OCI-LY7 (cell line): Measurements from ENCODE around the gene SLAMF8. TPM values are rescaled to one million over a fixed set of nuclear protein-coding genes. Genes with fewer than 3 reads are reported as not detected.

ENCODE experiments used
- BruUV-seq: library from RNA; stranded (reverse); fragments of 400-500 nt; replicated peaks from 2 replicates; lab custom pipeline; 2021; lab: Mats Ljungman, UMichigan
- CTCF ChIA-PET: fragments of 300-600 bp; sonication (Branson Sonifier 250); formaldehyde crosslinking; loops from one replicate; lab custom pipeline; 2022; ENCODE audit warnings: antibody characterized with exemption; ENCODE audit not compliant: unreplicated experiment; lab: Charles Lee
- POLR2A ChIA-PET: fragments of 300-600 bp; sonication (Branson Sonifier 250); formaldehyde crosslinking; loops from one replicate; lab custom pipeline; 2022; ENCODE audit warnings: antibody characterized with exemption; lab: Charles Lee
- DNase-seq: peaks from one replicate; pipeline ENCODE4 v3.0.0-alpha.2; 2015; ENCODE audit warnings: low spot score
- H2AFZ ChIP-seq: fragments of 200-600 bp; sonication (generic), shearing (Covaris generic); 2 replicates; pipeline ENCODE4 v1.6.1; 2014; ENCODE audit warnings: mild to moderate bottlenecking, antibody characterized with exemption, low read length, moderate library complexity
- H3K27ac ChIP-seq: fragments of 200-600 bp; sonication (generic); 2 replicates; pipeline ENCODE4 v1.5.1; 2014; ENCODE audit warnings: mixed run types, low read depth, mild to moderate bottlenecking, moderate library complexity, low read length, inconsistent platforms; ENCODE audit not compliant: poor library complexity, severe bottlenecking
- H3K36me3 ChIP-seq: fragments of 200-600 bp; sonication (generic); 2 replicates; pipeline ENCODE4 v1.6.1; 2014; ENCODE audit warnings: mild to moderate bottlenecking, antibody characterized with exemption, low read length, moderate library complexity, mixed read lengths; ENCODE audit not compliant: insufficient read depth
- H3K4me1 ChIP-seq: fragments of 200-600 bp; sonication (generic); 2 replicates; pipeline ENCODE4 v1.5.1; 2014; ENCODE audit warnings: mild to moderate bottlenecking, low read length; ENCODE audit not compliant: insufficient read depth, poor library complexity, severe bottlenecking
- H3K4me2 ChIP-seq: fragments of 200-600 bp; sonication (generic); 2 replicates; pipeline ENCODE4 v1.6.1; 2014; ENCODE audit warnings: mild to moderate bottlenecking, low read length
- H3K4me3 ChIP-seq: fragments of 200-600 bp; sonication (generic); 2 replicates; pipeline ENCODE4 v1.5.1; 2014; ENCODE audit warnings: mild to moderate bottlenecking, low read depth, low read length; ENCODE audit not compliant: poor library complexity, severe bottlenecking
- H3K79me2 ChIP-seq: fragments of 200-600 bp; sonication (generic); 2 replicates; pipeline ENCODE4 v1.6.1; 2016; ENCODE audit warnings: low read depth, mild to moderate bottlenecking, low read length, moderate library complexity, mixed read lengths; ENCODE audit not compliant: insufficient read depth
- H3K9me2 ChIP-seq: fragments of 200-600 bp; sonication (generic); 2 replicates; pipeline ENCODE4 v1.6.1; 2016; ENCODE audit warnings: mild to moderate bottlenecking, low read length, mixed read lengths; ENCODE audit not compliant: insufficient read depth
- H3K9me3 ChIP-seq: fragments of 200-600 bp; sonication (generic); 2 replicates; pipeline ENCODE4 v1.6.1; 2014; ENCODE audit warnings: mild to moderate bottlenecking, mixed run types, low read length, mixed read lengths
- H4K20me1 ChIP-seq: fragments of 200-600 bp; sonication (generic); 2 replicates; pipeline ENCODE4 v1.6.1; 2014; ENCODE audit warnings: mild to moderate bottlenecking, antibody characterized with exemption, low read length, moderate library complexity, mixed read lengths; ENCODE audit not compliant: insufficient read depth
- EZH2phosphoT487 ChIP-seq: fragments of 200-600 bp; sonication (generic); IDR thresholded peaks from 2 replicates; pipeline ENCODE4 v1.6.1; 2018; ENCODE audit warnings: low read depth, borderline replicate concordance, mild to moderate bottlenecking, mixed run types, antibody characterized with exemption, low read length, moderate library complexity, mixed read lengths
- intact Hi-C: fragments of 100-400 bp; cut with micrococcal nuclease; formaldehyde crosslinking; loops from one replicate; pipeline ENCODE4 v1.10.0; 2022; ENCODE audit not compliant: unreplicated experiment
- total RNA-seq, 2 experiments: library from RNA; depleted of rRNA in 1 of 2; stranded (reverse); fragments of >200 nt in 1 of 2; shearing (Covaris generic) in 1 of 2; gene quantifications; 2 replicates each; pipeline ENCODE4 v1.2.3, GENCODE V29; 2014 to 2022
- TF ChIP-seq, protein P1 (sequence below): fragments of 200-600 bp; sonication (generic); conservative IDR thresholded peaks from 2 replicates; pipeline ENCODE4 v1.5.1; 2014; ENCODE audit warnings: mild to moderate bottlenecking, antibody characterized with exemption, low read length, moderate library complexity, mixed read lengths

Gene SLAMF8
- total RNA-seq, 2 experiments from 2014 or later: not detected

DNA sequence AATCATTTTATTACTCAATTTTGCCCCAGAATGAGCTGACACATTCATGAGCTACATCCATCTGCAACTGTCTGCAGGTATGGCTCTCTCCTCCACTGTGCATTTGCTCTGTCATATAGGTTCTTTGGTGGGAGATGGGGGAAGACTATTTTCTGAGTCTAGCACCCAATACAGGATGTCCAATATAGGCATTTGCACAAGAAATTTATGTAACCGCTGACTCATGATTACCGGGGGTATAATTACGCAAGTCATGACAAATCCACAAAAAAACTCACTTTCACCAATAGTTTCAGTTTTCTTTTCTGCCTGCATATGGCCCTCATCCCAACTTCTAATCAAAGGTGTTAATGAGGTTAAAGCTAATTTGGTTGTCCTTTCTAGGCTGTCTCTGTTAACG lies 53.3 kb downstream of the SLAMF8 start:
- ChIA-PET CTCF (no interaction called here), POLR2A (interaction anchor here (1.7 kb wide), 1 partner anchor 9 kb away, joined by 13 read pairs; no protein-coding TSS in a partner anchor)
- intact Hi-C loops: no loop called here
- Histone ChIP-seq H3K36me3 (no peaks in the 10 kb centered on the region), H3K79me2 (no peaks in the 10 kb centered on the region), H3K27ac (no peak overlapping the region), H3K4me3 (no peak overlapping the region), H3K4me2 (no peak overlapping the region), H3K9me2 (no peaks in the 10 kb centered on the region), H2AFZ (no peak overlapping the region), H3K9me3 (no peaks in the 10 kb centered on the region), H4K20me1 (no peaks in the 10 kb centered on the region), H3K4me1 (no peaks in the 10 kb centered on the region)
- TF ChIP-seq, protein P1, sequence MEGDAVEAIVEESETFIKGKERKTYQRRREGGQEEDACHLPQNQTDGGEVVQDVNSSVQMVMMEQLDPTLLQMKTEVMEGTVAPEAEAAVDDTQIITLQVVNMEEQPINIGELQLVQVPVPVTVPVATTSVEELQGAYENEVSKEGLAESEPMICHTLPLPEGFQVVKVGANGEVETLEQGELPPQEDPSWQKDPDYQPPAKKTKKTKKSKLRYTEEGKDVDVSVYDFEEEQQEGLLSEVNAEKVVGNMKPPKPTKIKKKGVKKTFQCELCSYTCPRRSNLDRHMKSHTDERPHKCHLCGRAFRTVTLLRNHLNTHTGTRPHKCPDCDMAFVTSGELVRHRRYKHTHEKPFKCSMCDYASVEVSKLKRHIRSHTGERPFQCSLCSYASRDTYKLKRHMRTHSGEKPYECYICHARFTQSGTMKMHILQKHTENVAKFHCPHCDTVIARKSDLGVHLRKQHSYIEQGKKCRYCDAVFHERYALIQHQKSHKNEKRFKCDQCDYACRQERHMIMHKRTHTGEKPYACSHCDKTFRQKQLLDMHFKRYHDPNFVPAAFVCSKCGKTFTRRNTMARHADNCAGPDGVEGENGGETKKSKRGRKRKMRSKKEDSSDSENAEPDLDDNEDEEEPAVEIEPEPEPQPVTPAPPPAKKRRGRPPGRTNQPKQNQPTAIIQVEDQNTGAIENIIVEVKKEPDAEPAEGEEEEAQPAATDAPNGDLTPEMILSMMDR: no peak
- TF ChIP-seq EZH2phosphoT487: no peak
- no peak for DNase-seq
- no TSS peak for BruUV-seq

DNA sequence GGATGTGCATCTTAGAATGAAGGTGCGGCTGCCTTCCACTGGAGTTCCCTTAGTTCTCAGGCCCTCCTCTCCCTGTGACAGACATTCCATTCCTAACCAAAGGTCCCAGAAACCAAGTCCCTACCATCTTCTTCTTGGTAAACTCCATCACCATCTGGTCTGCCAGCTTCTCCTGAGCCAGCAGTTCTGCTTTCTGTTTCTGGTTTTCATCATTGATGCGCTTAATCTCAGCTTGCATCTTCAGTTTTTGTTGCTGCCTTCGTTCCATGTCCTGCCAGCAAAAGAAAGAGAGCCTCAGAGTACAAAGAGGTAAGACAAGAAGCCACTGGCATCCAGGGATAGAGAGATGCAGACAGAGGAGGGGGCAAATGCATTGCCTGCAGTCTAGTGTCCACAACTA lies 53.8 kb downstream of the SLAMF8 start:
- no peak overlapping the region for H3K4me2 ChIP-seq
- H2AFZ ChIP-seq: no peak overlapping the region

More for the DNA sequence above, 53.8 kb downstream of the SLAMF8 start:
- H4K20me1 ChIP-seq: no peaks in the 10 kb centered on the region
- TF ChIP-seq, protein P1: no peak
- TF ChIP-seq EZH2phosphoT487: no peak
- H3K27ac ChIP-seq: no peak overlapping the region
- ChIA-PET CTCF (no interaction called here), POLR2A (interaction anchor here (1.7 kb wide), 1 partner anchor 9 kb away, joined by 13 read pairs; no protein-coding TSS in a partner anchor)
- no peaks in the 10 kb centered on the region for H3K9me3 ChIP-seq
- H3K9me2 ChIP-seq: no peaks in the 10 kb centered on the region
- no peak overlapping the region for H3K4me3 ChIP-seq
- no peaks in the 10 kb centered on the region for H3K36me3 ChIP-seq
- no TSS peak for BruUV-seq
- H3K79me2 ChIP-seq: no peaks in the 10 kb centered on the region
- no peaks in the 10 kb centered on the region for H3K4me1 ChIP-seq
- DNase-seq: no peak
- intact Hi-C loops: no loop called here
